ENCODE data around the gene SNAPC4. TPM values are rescaled to one million over a fixed set of nuclear protein-coding genes. Genes with fewer than 3 reads are reported as not detected.

The SNAPC4 gene
- total and polyA plus RNA-seq, 2 of the 8 experiments (the other 6 are each of a cell fraction or from before 2014, with no cell fraction given) = 6.9 to 18.1 TPM

- Histone ChIP-seq H2AFZ (ENCODE audit: low read length) (no peak overlapping the region), H2BK12ac (ENCODE audit: low read depth, low read length) (no peak overlapping the region), H3K79me2 (ENCODE audit: control insufficient read depth in 1 of 2, insufficient read depth in 2 of 2, low read length in 2 of 2) (no peaks in the 10 kb centered on the region), H3K23me2 (ENCODE audit: low read depth, low read length) (no peaks in the 10 kb centered on the region), H3K9me3 (ENCODE audit: insufficient read depth in 2 of 2, low read depth in 1 of 2, low read length in 1 of 2) (no peaks in the 10 kb centered on the region), H3K56ac (replicated peaks; ENCODE audit: insufficient read length, low read depth, low read length) (no peak overlapping the region), H3K9ac (replicated peaks in 1 of 4; ENCODE audit: extremely low read depth in 1 of 4, low read depth in 3 of 4, low read length in 3 of 4) (no peak overlapping the region), H2AK5ac (ENCODE audit: low read depth, low read length) (no peak overlapping the region), H2BK120ac (replicated peaks; ENCODE audit: low read depth, low read length) (no peak overlapping the region), H2BK15ac (ENCODE audit: low read length) (no peak overlapping the region), H2BK5ac (ENCODE audit: low read depth, low read length) (no peak overlapping the region), H4K20me1 (replicated peaks in 1 of 2; ENCODE audit: control insufficient read depth in 1 of 2, insufficient read depth in 2 of 2, low read length in 2 of 2) (no peaks in the 10 kb centered on the region), H3K18ac (ENCODE audit: extremely low read depth, low read length) (no peak overlapping the region), H3K27me3 (replicated peaks in 1 of 4; ENCODE audit: control insufficient read depth in 3 of 4, extremely low read depth in 1 of 4, insufficient read depth in 3 of 4, low read length in 3 of 4) (no peaks in the 10 kb centered on the region; a peak in 2 of 7 replicates), H2BK20ac (ENCODE audit: low read length) (no peak overlapping the region), H4K91ac (replicated peaks; ENCODE audit: insufficient read length, low read length) (no peak overlapping the region), H3K4me1 (replicated peaks in 1 of 4; ENCODE audit: control insufficient read depth in 3 of 4, insufficient read depth in 4 of 4, low read length in 3 of 4) (no peaks in the 10 kb centered on the region), H3K27ac (ENCODE audit: low read depth, low read length) (no peak overlapping the region), H4K8ac (ENCODE audit: extremely low read depth, insufficient read depth, low read length) (peak overlapping the region; percentile 68; the same call in 1 of the 2 replicates), H3K14ac (ENCODE audit: insufficient read length) (no peak overlapping the region), H3K4me2 (ENCODE audit: insufficient read depth in 1 of 2, low read depth in 2 of 2, low read length in 2 of 2) (no peak overlapping the region), H3K79me1 (ENCODE audit: low read depth, low read length) (no peaks in the 10 kb centered on the region), H4K5ac (ENCODE audit: insufficient read length, low read depth, low read length) (no peak overlapping the region), H3K4ac (replicated peaks; ENCODE audit: insufficient read length, low read depth, low read length) (no peak overlapping the region), H3K36me3 (ENCODE audit: control insufficient read depth in 2 of 4, insufficient read depth in 4 of 4, low read length in 3 of 4) (no peaks in the 10 kb centered on the region; a peak in 1 of 8 replicates), H3K4me3 (ENCODE audit: extremely low read depth in 1 of 4, insufficient read depth in 2 of 4, low read depth in 3 of 4, low read length in 4 of 4) (no peak overlapping the region), H3K23ac (ENCODE audit: insufficient read length) (no peak overlapping the region)
- POLR2A ChIA-PET (ENCODE audit: partially characterized antibody) = interaction anchor here (1.0 to 1.2 kb wide), 3 partner anchors 10 to 131 kb away, joined by 3 to 4 read pairs (median 3); partner anchors contain the start of gene DNLZ
- FAIRE-seq = no peak
- TF ChIP-seq CREB1 (IDR thresholded peaks at IDR 0.05) (no peak), JUN (IDR thresholded peaks at IDR 0.05; ENCODE audit: low read depth, low read length) (no peak), KDM1A (IDR thresholded peaks at IDR 0.05; ENCODE audit: borderline replicate concordance, low read length) (peak; percentile 55; the same call in 1 of the 2 replicates)
- CTCF ChIA-PET (ENCODE audit: partially characterized antibody) = interaction anchor here (0.6 to 2.0 kb wide), 3 partner anchors 9 to 43 kb away, joined by 3 to 22 read pairs (median 4); no protein-coding TSS in a partner anchor
- DNase-seq (ENCODE audit: low read depth in 1 of 2, low spot score in 2 of 2) = no peak
- WGBS, 2 experiments (ENCODE audit: extremely low coverage in 1 of 2, insufficient coverage in 1 of 2, insufficient read length in 1 of 2, insufficient replicate concordance in 2 of 2, low coverage in 1 of 2, low lambda C conversion rate in 2 of 2, missing lambda C conversion rate in 1 of 2) = 94% methylated on average over 11 of the region's 11 CpGs; no CpG with 5 or more reads in 1 of the 2 experiments
Observed at GRCh38 chr9:136353088-136353487, 46.9 kb downstream of the SNAPC4 start.
